Hematopoietic multipotent progenitor cell treated with erythropoietin and hydrocortisone succinate and interleukin-3 and kit ligand, for 15 days (in vitro differentiated cells): ENCODE measurements around the gene SLC28A3.

Source experiments
- DNase-seq: peaks from one replicate; pipeline ENCODE4 v3.0.0-alpha.2; 2015; ENCODE audit warnings: low spot score

Gene SLC28A3

DNA sequence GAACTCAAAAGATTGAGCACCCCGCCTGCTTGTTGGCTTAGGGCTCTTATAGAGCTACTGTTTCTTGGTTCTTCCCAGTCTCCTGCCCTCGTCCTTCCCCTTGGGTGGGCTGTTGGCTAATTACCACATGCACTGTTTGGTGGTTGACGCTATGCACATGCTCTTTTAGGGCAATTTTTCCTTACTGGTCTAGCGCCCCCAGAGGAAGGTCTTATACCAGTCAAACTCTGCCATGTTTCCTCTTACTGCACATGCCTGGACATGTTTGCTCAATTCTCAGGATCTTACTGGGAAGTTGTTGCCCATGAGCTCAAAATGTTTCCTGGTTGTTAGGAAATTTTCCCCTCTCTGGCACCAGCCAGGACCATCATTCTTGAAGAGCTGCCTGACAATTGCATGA, 101.9 kb downstream of the SLC28A3 start:
- no peak for DNase-seq

GRCh38 chr9:84235511-84235910, 105.0 kb downstream of the SLC28A3 start:
- DNase-seq, result no peak

DNA sequence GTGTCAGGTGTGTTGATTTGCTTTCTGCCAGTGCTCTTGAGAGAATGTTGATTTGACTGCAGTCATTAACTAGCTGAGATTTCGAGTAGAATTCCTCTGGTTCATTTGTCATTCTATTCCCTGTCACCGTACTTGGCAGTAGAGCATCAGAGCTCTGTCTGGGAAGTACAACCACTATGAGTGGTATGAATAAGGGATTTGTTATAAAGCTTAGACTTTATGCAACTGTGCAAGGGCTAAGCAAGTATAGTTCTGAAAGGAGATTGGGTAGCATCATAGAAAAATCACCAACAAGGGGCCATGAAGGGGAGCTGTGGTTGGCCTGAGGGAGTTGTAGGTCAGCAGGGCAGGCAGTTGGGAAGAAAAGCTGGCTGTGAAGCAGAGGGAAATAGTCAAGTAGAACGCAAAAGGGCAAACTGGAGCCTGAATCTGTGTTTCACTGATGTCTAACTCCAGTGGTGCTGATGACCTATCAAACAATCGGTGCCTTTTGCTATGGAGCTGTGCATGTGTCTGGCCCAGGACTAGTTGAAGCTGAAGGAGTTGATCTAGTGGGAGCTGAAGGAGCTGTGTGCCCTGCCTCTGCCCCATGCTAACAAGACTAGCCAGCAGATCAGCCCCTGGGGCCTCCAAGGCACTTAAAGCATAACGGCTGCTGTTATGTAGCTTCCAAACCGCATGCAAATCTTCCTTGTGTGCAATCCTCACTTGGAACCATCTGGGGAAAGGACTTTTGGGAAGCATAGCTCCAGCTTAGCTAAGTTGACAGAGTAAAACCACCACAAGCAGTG, 110.0 kb downstream of the SLC28A3 start:
- no peak for DNase-seq

- no peak for DNase-seq
Observed at GRCh38 chr9:84229191-84229590, 111.4 kb downstream of the SLC28A3 start.

DNA sequence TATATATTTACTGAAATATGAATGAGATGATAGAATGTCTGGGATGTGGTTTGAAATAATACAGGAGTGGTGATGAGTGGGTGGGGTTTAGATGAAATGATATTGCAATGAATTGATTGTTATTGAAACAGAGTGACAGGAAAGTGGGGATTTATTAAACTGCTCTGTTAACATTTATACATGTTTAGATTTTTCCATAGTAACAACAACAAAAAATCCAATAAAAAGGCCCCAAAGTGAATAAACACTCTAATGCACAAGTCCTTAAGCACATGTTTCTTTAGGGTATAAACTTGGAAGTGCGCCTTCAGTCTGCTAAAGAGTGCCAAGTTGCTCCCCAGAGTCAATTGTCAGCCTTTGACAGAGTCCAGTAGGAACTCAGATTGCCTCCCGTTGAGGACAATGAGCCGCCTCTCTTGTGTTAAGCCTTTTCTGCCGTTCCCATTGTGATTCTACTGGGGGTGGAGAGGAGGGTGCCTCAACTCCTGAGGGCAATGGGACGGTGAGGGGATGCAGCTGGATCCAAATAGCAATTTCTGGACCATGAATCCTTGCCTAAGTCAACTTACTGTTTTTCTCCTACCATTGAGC, 112.3 kb downstream of the SLC28A3 start:
- DNase-seq, result no peak

DNA sequence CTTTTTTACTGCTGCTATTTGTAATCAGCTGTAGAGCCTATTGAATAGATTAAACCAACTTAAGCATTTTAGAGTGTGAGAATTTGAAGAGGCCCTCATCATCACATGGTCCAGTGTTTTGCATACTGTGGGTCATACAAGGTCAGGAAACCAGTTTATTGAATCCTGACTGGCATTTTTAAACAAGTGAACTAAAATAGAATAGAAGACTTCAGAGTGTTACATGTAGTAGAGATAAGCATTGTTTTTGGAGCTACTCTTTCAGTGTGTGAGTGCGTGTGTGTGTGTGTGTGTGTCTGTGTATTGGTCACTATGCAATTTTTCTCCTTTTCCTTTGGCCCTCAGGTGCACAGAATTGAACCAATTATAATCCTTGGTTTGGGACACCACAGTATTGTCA, 114.4 kb downstream of the SLC28A3 start:
- DNase-seq, result no peak
